GM12864 (cell line): ENCODE measurements around the gene TNFAIP6.

Experiments
- DNase-seq: peaks from one replicate; pipeline ENCODE4 v3.0.0-alpha.2; 2011; ENCODE audit warnings: low read depth
- H3K4me3 ChIP-seq: 2 replicates; pipeline ENCODE4 v1.5.1; 2011; ENCODE audit warnings: mild to moderate bottlenecking, low read depth, low read length, control low read depth
- CTCF ChIP-seq: IDR thresholded peaks from 2 replicates; pipeline ENCODE4 v1.5.1; 2011; ENCODE audit warnings: low read depth, mild to moderate bottlenecking, moderate library complexity, low read length, control low read depth, inconsistent platforms; ENCODE audit errors: missing control alignments

TNFAIP6 gene

DNA sequence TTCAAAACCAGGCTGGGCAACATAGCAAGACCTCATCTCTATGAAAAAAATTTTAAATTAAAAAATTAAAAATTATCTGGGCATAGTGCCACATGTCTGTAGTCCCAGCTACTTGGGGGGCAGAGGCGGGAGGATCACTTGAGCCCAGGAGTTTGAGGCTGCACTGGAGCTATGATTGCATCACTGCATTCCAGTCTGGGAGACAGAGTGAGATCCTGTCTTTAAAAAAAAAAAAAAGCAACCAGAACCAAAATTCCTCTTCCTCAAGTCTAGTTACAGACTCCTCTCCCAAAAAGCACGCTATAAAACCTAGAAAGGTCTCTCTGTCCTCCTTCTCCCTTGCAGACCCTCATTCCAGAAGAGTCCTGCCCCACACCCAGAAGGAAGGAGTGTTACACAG is 23.9 kb downstream of the TNFAIP6 start:
- DNase-seq = no peak
- no peak for TF ChIP-seq CTCF
- H3K4me3 ChIP-seq = no peak overlapping the region

- no peak overlapping the region for H3K4me3 ChIP-seq
- no peak for TF ChIP-seq CTCF
- DNase-seq = no peak
Observed at GRCh38 chr2:151388011-151388410, 30.6 kb downstream of the TNFAIP6 start.

GRCh38 chr2:151391436-151391835 is 34.0 kb downstream of the TNFAIP6 start:
- TF ChIP-seq CTCF = no peak
- no peak overlapping the region for H3K4me3 ChIP-seq
- no peak for DNase-seq

- DNase-seq = no peak
- no peak overlapping the region for H3K4me3 ChIP-seq
- TF ChIP-seq CTCF = no peak
Observed at GRCh38 chr2:151394509-151394908, 37.1 kb downstream of the TNFAIP6 start.

DNA sequence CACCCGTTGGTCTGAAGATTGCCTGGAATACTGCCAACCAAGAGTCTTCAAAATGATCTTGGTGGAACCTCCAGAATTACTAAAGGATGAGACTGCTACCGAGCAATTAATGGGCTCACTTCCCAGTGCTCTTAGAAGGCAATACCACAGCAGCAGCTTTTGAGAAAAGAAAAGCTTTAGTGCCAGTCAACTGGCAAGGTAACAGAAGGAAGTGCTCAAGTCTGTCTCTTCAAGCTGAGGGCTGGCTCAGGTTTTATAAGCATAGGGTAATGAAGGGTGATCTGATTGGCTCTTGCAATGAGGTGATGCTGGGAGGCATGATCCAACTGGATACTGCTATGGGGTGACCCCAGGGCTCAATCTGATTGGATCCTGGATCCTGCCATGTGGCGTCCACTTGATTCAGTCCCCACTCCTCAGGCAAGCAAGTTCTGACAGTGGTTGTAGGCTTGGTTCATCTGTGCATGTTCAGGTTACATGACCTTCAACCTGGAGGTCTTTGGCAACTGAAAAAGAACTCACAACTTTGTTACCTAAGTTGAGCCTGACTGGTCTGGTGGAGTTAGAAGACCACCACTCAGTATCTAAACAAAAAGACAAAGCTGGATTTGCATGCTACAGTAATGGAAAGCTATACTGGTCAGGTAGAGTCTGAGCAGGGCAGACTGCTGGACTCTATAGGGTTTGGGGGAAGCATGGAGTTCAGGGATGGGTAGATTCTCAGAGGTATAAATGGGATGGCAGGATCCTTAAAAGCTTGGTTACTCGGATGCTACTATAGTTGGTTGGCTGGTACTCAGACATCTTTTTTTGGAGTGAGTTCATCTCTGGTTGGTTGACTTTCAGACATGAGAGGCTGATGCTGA is 38.4 kb downstream of the TNFAIP6 start:
- no peak for TF ChIP-seq CTCF
- no peak for DNase-seq
- H3K4me3 ChIP-seq = no peak overlapping the region

- no peak for TF ChIP-seq CTCF
- DNase-seq = no peak
- H3K4me3 ChIP-seq = no peak overlapping the region
Observed at GRCh38 chr2:151399981-151400380, 42.6 kb downstream of the TNFAIP6 start.

- no peak for TF ChIP-seq CTCF
- DNase-seq = no peak
- no peak overlapping the region for H3K4me3 ChIP-seq
Observed at GRCh38 chr2:151401149-151401548, 43.8 kb downstream of the TNFAIP6 start.
